ENCODE results near the gene NXPH2. TPM values are rescaled to one million over a fixed set of nuclear protein-coding genes. Genes with fewer than 3 reads are reported as not detected.

The NXPH2 gene
- not detected in 2 replicates for total RNA-seq

GRCh38 chr2:138779781-138780445, at the start of gene NXPH2:
TSS of gene NXPH2 (minus strand) at chr2:138780390. CDS start at chr2:138780241, 149 bp downstream.

Measured in placental pericyte (primary cell).